Mesendoderm (in vitro differentiated cells): ENCODE measurements around the gene GASK1A.
A peak's percentile ranks its signal among the peaks of the same experiment; 100 is the strongest.

Experiments
- DNase-seq: peaks from one replicate; pipeline ENCODE4 v3.0.0; 2013
- H2AK5ac ChIP-seq: 2 replicates; pipeline ENCODE4 v1.6.1; 2013; ENCODE audit warnings: low read length, inconsistent platforms
- H2BK120ac ChIP-seq: 2 replicates; pipeline ENCODE4 v1.6.1; 2013; ENCODE audit warnings: low read depth, mild to moderate bottlenecking, low read length, moderate library complexity, mixed read lengths
- H2BK15ac ChIP-seq: replicated peaks from 2 replicates; pipeline ENCODE4 v1.6.1; 2013; ENCODE audit warnings: low read depth, mild to moderate bottlenecking, moderate library complexity
- H2BK5ac ChIP-seq: 2 replicates; pipeline ENCODE4 v1.6.1; 2013; ENCODE audit warnings: low read length, inconsistent platforms
- H3K18ac ChIP-seq: 2 replicates; pipeline ENCODE4 v1.6.1; 2013; ENCODE audit warnings: mild to moderate bottlenecking, low read length, mixed read lengths
- H3K23ac ChIP-seq: one replicate; pipeline ENCODE4 v1.6.1; 2013; ENCODE audit warnings: low read length
- H3K27ac ChIP-seq: 2 replicates; pipeline ENCODE4 v1.5.1; 2013; ENCODE audit warnings: low read depth, mild to moderate bottlenecking, inconsistent platforms, low read length, moderate library complexity
- H3K27me3 ChIP-seq: 2 replicates; pipeline ENCODE4 v1.6.1; 2013; ENCODE audit warnings: low read length, control low read depth, mild to moderate bottlenecking, inconsistent platforms; ENCODE audit not compliant: insufficient read depth, poor library complexity
- H3K36me3 ChIP-seq: 2 replicates; pipeline ENCODE4 v1.6.1; 2013; ENCODE audit warnings: low read length, inconsistent platforms; ENCODE audit not compliant: control insufficient read depth, insufficient read depth
- H3K4ac ChIP-seq: one replicate; pipeline ENCODE4 v1.6.1; 2013; ENCODE audit warnings: low read depth, mild to moderate bottlenecking, low read length, moderate library complexity
- H3K4me1 ChIP-seq: 2 replicates; pipeline ENCODE4 v1.6.1; 2013; ENCODE audit warnings: low read depth, low read length, inconsistent platforms; ENCODE audit not compliant: control insufficient read depth
- H3K4me2 ChIP-seq: 2 replicates; pipeline ENCODE4 v1.6.1; 2013; ENCODE audit warnings: low read length
- H3K4me3 ChIP-seq: 2 replicates; pipeline ENCODE4 v1.5.1; 2013; ENCODE audit warnings: mild to moderate bottlenecking, low read length
- H3K56ac ChIP-seq: one replicate; pipeline ENCODE4 v1.6.1; 2013; ENCODE audit warnings: low read length
- H3K79me1 ChIP-seq: 2 replicates; pipeline ENCODE4 v1.6.1; 2013; ENCODE audit warnings: low read length, inconsistent platforms
- H3K79me2 ChIP-seq: 2 replicates; pipeline ENCODE4 v1.6.1; 2013; ENCODE audit warnings: mild to moderate bottlenecking, low read length; ENCODE audit not compliant: control insufficient read depth, insufficient read depth
- H3K9ac ChIP-seq: 2 replicates; pipeline ENCODE4 v1.6.1; 2013; ENCODE audit warnings: low read length, inconsistent platforms
- H4K5ac ChIP-seq: one replicate; pipeline ENCODE4 v1.6.1; 2013; ENCODE audit warnings: low read length
- H4K8ac ChIP-seq: one replicate; pipeline ENCODE4 v1.6.1; 2013; ENCODE audit warnings: low read depth, mild to moderate bottlenecking, control low read depth, low read length, moderate library complexity
- WGBS: extraction: QIAGEN DNeasy Blood & Tissue Kit; methylation state at CpG from one replicate; pipeline ENCODE4 v1.1.7; 2013; ENCODE audit warnings: low lambda C conversion rate, missing lambda C conversion rate; ENCODE audit not compliant: insufficient coverage; ENCODE audit errors: extremely low coverage; 5-methylcytosine and 5-hydroxymethylcytosine counted together

The GASK1A gene

GRCh38 chr3:43081796-43082195 is 102.7 kb downstream of the GASK1A start:
- WGBS: no CpG with 5 or more reads among the region's 5 CpGs
- H3K79me1 ChIP-seq: no peaks in the 10 kb centered on the region

GRCh38 chr3:43082457-43082856 is 103.3 kb downstream of the GASK1A start:
- Histone ChIP-seq H4K8ac (no peak overlapping the region), H3K9ac (no peak overlapping the region), H3K36me3 (no peaks in the 10 kb centered on the region), H3K23ac (no peak overlapping the region), H4K5ac (no peak overlapping the region), H3K4me2 (no peak overlapping the region), H3K18ac (no peak overlapping the region), H3K4ac (no peak overlapping the region), H3K79me2 (no peaks in the 10 kb centered on the region), H3K27ac (no peak overlapping the region), H3K27me3 (no peaks in the 10 kb centered on the region), H3K4me3 (no peak overlapping the region), H2BK120ac (no peak overlapping the region), H3K56ac (no peak overlapping the region), H3K79me1 (no peaks in the 10 kb centered on the region), H3K4me1 (no peaks in the 10 kb centered on the region), H2BK15ac (no peak overlapping the region), H2BK5ac (no peak overlapping the region), H2AK5ac (no peak overlapping the region)
- WGBS: no CpG with 5 or more reads among the region's 2 CpGs
- DNase-seq: no peak

More at GRCh38 chr3:43081796-43082195, 102.7 kb downstream of the GASK1A start:
- no peak overlapping the region for H3K18ac ChIP-seq
- H3K4me1 ChIP-seq: no peaks in the 10 kb centered on the region
- H4K8ac ChIP-seq: no peak overlapping the region
- no peak overlapping the region for H2BK5ac ChIP-seq
- H3K9ac ChIP-seq: no peak overlapping the region
- H3K4me2 ChIP-seq: no peak overlapping the region
- H3K56ac ChIP-seq: no peak overlapping the region
- no peaks in the 10 kb centered on the region for H3K79me2 ChIP-seq
- H3K27ac ChIP-seq: no peak overlapping the region
- no peak overlapping the region for H3K23ac ChIP-seq
- no peak overlapping the region for H4K5ac ChIP-seq
- H2BK120ac ChIP-seq: no peak overlapping the region
- H3K27me3 ChIP-seq: no peaks in the 10 kb centered on the region
- no peaks in the 10 kb centered on the region for H3K36me3 ChIP-seq
- H2BK15ac ChIP-seq: no peak overlapping the region
- no peak overlapping the region for H3K4me3 ChIP-seq
- H2AK5ac ChIP-seq: no peak overlapping the region
- no peak overlapping the region for H3K4ac ChIP-seq
- no peak for DNase-seq

- H2BK15ac ChIP-seq: no peak overlapping the region
- no peak overlapping the region for H4K8ac ChIP-seq
- H3K9ac ChIP-seq: no peak overlapping the region
- H3K27ac ChIP-seq: no peak overlapping the region
- H3K4me1 ChIP-seq: no peaks in the 10 kb centered on the region
- H3K27me3 ChIP-seq: no peaks in the 10 kb centered on the region
- no peak overlapping the region for H3K4me2 ChIP-seq
- H3K79me2 ChIP-seq: no peaks in the 10 kb centered on the region
- H2AK5ac ChIP-seq: no peak overlapping the region
- H3K36me3 ChIP-seq: no peaks in the 10 kb centered on the region
- no peak overlapping the region for H3K18ac ChIP-seq
- H3K56ac ChIP-seq: no peak overlapping the region
- WGBS: no CpG with 5 or more reads among the region's 6 CpGs
- no peak overlapping the region for H2BK5ac ChIP-seq
- H3K4ac ChIP-seq: no peak overlapping the region
- H3K79me1 ChIP-seq: no peaks in the 10 kb centered on the region
- no peak overlapping the region for H2BK120ac ChIP-seq
- no peak for DNase-seq
- no peak overlapping the region for H3K4me3 ChIP-seq
- no peak overlapping the region for H4K5ac ChIP-seq
- H3K23ac ChIP-seq: no peak overlapping the region
These were observed 107.5 kb downstream of the GASK1A start for GRCh38 chr3:43086460-43087165.

- H4K8ac ChIP-seq: no peak overlapping the region
- no CpG with 5 or more reads among the region's 5 CpGs for WGBS
These were observed 108.2 kb downstream of the GASK1A start for GRCh38 chr3:43087249-43087776.

GRCh38 chr3:43089081-43089480 is 110.0 kb downstream of the GASK1A start:
- Histone ChIP-seq H3K4me2 (no peak overlapping the region), H3K18ac (no peak overlapping the region), H2AK5ac (no peak overlapping the region), H3K27me3 (no peaks in the 10 kb centered on the region), H3K4me3 (no peak overlapping the region), H3K9ac (no peak overlapping the region), H3K79me1 (no peaks in the 10 kb centered on the region), H3K27ac (no peak overlapping the region), H2BK120ac (no peak overlapping the region), H2BK15ac (no peak overlapping the region), H2BK5ac (no peak overlapping the region), H3K23ac (no peak overlapping the region), H4K8ac (no peak overlapping the region), H3K4me1 (no peaks in the 10 kb centered on the region), H3K79me2 (no peaks in the 10 kb centered on the region), H4K5ac (no peak overlapping the region), H3K36me3 (no peaks in the 10 kb centered on the region), H3K4ac (no peak overlapping the region), H3K56ac (no peak overlapping the region)
- no CpG with 5 or more reads among the region's 4 CpGs for WGBS
- no peak for DNase-seq

More at GRCh38 chr3:43087249-43087776, 108.2 kb downstream of the GASK1A start:
- Histone ChIP-seq H3K4me3 (no peak overlapping the region), H3K79me1 (no peaks in the 10 kb centered on the region), H3K23ac (no peak overlapping the region), H4K5ac (no peak overlapping the region), H2BK15ac (no peak overlapping the region), H3K18ac (no peak overlapping the region), H3K56ac (no peak overlapping the region), H3K9ac (no peak overlapping the region), H3K4me1 (no peaks in the 10 kb centered on the region), H3K79me2 (no peaks in the 10 kb centered on the region), H3K4me2 (no peak overlapping the region), H3K4ac (no peak overlapping the region), H2BK120ac (no peak overlapping the region), H3K27me3 (no peaks in the 10 kb centered on the region), H3K36me3 (no peaks in the 10 kb centered on the region), H2AK5ac (no peak overlapping the region), H3K27ac (no peak overlapping the region), H2BK5ac (no peak overlapping the region)
- peak; percentile 37 for DNase-seq

- no peak overlapping the region for H3K4me2 ChIP-seq
- H3K79me2 ChIP-seq: no peaks in the 10 kb centered on the region
- H3K36me3 ChIP-seq: no peaks in the 10 kb centered on the region
- no peak overlapping the region for H2BK15ac ChIP-seq
- H3K4ac ChIP-seq: no peak overlapping the region
- no peak overlapping the region for H2BK120ac ChIP-seq
- no peak overlapping the region for H2AK5ac ChIP-seq
- no peak overlapping the region for H3K4me3 ChIP-seq
- no peak overlapping the region for H4K8ac ChIP-seq
- no peak overlapping the region for H3K18ac ChIP-seq
- H2BK5ac ChIP-seq: no peak overlapping the region
- H3K27me3 ChIP-seq: no peaks in the 10 kb centered on the region
- H4K5ac ChIP-seq: no peak overlapping the region
- WGBS: no CpG with 5 or more reads among the region's 3 CpGs
- DNase-seq: no peak
- no peak overlapping the region for H3K56ac ChIP-seq
- no peak overlapping the region for H3K23ac ChIP-seq
- no peak overlapping the region for H3K27ac ChIP-seq
- H3K9ac ChIP-seq: no peak overlapping the region
- no peaks in the 10 kb centered on the region for H3K4me1 ChIP-seq
- no peaks in the 10 kb centered on the region for H3K79me1 ChIP-seq
These were observed 111.1 kb downstream of the GASK1A start for GRCh38 chr3:43090238-43090637.
